NCI-H128 (cell line): ENCODE measurements around the gene CDC42EP3.
A peak's percentile ranks its signal among the peaks of the same experiment; 100 is the strongest.

ENCODE experiments used
- DNase-seq: peaks from one replicate; lab custom pipeline; 2025; ENCODE audit not compliant: unreplicated experiment; lab: John Stamatoyannopoulos, UW

The CDC42EP3 gene

DNA sequence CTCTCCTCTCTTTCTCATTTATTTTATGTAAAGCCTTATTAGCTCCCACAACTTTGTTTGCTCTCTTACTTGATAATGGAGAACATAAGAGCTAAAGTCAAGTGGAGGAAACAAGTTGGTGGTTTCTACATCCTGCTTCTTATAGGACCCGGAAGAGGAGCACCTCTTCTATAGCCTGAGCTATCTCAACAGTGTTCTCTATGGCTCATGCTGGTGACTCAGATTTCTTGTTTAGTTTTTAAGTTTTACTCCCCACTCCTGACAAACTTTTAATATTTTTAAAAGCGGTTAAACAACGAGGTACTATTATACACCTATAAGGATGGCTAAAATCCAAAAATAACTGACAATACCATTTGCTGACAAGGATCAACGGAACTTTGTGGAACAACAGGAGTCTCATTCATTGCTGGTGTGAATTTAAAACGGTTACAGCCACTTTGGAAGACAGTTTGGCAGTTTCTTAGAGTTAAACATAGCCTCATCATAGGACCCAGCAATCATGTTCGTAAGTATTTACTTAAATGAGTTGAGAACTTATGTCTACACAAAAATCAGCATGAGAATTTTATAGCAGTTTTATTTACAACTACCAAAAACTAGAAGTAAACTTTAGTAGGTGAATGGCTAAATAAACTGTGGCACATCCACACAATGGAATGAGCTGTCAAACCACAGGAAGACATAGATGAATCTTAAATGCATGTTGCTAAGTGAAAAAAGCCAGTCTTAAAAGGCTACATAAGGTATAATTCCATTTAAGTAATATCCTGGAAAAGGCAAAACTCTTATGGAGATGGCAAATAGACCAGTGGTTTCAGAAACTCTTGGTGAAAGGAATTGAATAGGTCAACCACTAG lies 12.7 kb upstream of the CDC42EP3 start:
- no peak for DNase-seq

GRCh38 chr2:37683241-37683640 lies 11.8 kb upstream of the CDC42EP3 start:
- DNase-seq, result no peak

DNA sequence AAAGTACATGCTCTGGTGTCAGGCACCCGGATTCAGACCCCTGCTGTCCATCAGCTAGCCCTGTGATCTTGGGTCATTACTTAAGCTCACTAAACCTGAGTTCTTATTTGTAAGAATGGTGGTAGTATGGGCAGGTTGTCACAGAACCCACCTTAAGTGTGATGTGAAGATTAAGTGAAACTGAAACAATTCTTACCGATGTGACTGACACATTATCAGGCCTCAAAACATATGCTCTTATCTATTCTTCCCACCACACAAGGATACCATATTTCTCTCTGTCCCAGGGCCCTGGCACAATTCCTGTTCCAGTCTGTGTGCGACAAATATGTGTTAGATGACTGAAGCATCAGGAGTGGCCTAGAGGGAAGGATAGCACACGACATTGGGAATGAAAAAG lies 11.0 kb upstream of the CDC42EP3 start:
- no peak for DNase-seq

DNA sequence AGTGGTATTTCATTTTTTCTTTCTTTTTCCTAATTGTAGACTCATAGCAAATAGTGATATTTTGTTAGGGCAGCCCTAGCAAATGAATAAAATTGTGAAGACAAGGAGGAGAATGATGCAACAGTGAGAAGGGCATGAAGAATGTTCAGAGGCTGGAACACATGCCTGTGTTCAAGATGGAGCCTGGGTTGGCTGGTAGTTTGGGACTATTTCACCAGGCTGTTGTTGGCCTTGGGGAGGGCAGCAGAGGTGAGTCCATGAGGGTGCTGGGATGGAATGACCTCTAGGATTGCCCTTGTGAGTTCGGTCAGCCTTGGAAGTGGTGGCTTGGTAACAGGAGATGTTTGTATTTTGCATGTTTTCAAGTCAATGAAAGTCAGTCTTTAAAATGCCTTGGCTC lies 10.1 kb upstream of the CDC42EP3 start:
- DNase-seq, result no peak

DNA sequence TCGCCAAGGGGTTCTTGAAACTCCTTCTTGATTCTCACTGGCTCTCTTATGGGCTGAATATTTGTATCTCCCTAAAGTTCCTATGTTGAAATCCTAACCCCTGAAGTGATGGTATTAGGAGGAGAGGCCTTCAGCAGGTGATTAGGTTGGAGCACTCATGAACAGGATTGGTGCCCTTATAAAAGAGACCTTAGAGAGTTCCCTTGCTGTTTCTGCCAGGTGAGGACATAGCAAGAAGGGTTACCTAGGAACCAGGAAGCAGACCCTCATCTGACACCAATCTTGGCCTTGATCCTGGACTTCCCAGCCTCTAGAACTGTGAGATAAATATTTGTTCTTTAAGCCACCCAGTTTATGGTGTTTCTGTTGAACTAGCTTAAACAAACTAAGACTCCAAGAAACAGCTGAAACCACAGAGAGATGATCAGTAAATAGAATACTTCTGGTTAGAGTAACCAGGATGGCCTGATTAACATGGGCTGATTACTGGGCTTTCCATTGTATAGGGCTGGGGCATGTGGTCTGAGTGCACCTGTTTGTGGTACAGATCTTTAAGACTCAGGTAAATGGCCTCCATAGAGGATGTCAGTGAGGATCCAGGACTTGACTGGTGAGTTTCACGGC lies 7.7 kb upstream of the CDC42EP3 start:
- DNase-seq, result no peak

DNA sequence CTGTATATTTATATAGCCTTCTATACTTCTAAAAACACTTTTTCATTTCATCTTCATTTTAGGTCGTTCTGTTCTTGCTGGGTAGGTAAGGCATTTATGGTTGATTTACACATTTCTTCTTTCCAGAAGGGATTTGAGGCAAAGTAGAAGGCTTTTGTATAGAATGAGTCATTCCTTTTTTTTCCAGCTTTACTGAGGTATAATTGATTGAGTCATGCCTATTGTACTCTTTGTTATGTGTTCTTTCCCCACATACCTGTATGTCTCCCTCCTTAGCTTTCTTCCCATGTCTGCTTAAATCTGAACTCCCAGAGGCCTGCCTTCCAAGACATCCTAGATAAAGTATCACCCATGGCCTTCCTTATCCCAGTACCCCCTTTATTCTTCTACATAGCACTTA lies 4.8 kb upstream of the CDC42EP3 start:
- DNase-seq, result no peak

GRCh38 chr2:37674946-37675345 lies 3.5 kb upstream of the CDC42EP3 start:
- no peak for DNase-seq

DNA sequence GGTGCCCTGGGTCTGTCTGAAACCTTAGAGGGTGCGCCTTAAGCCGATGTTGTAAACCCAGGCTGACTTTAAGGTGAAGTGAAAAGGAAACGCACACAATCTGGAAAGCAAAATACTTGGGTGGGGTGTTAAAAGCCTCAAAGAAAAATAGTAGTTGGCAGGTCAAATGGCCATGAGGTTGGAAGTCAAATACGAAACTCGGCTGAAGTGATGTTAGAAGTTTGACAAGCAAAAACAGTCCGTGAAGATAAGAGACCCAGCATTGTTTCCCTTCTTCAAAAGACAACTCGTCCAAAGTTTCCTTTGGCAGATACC lies 1.4 kb upstream of the CDC42EP3 start:
- DNase-seq, result no peak

GRCh38 chr2:37672104-37672869 lies 845 bp upstream of the CDC42EP3 start:
- peak; percentile 68 for DNase-seq

DNA sequence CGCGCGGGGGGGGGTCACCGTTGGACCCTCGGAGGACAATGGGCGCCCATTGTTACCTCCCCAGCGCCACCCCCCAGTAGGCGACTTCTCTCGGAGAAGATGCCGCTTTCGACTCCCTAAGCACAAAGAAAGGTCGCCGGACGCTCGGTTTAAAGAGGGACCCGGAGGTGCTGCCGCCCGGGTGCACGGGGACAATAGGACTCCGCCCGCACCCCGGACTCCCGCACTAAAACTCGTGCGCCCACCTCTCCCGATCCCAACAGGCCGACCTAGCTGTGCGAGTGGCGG lies 318 bp upstream of the CDC42EP3 start:
- no peak for DNase-seq

GRCh38 chr2:37670378-37671008 lies 949 bp downstream of the CDC42EP3 start:
- no peak for DNase-seq

- DNase-seq, result no peak
Measured at GRCh38 chr2:37669446-37669845, 2.0 kb downstream of the CDC42EP3 start.

- DNase-seq, result no peak
Measured at GRCh38 chr2:37667704-37668103, 3.7 kb downstream of the CDC42EP3 start.

DNA sequence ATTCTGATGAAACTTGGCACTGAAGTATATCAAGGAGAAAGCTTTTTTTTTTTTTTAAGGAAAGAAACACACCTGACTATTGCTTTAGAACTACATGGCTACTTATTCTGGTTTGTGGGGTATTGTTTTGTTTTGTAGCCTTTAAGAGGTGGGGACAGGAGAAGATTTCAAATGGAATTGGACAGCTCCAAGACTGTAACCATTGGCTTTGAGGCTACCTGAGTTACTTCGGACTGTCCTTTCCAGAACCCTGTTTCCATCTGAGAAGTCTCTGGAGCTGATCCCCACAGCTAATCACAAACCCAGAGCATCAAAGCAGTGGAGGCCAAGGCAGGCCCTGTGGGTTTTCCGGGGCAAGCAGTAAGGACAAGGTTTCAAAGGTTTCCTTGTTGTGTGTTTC lies 4.7 kb downstream of the CDC42EP3 start:
- no peak for DNase-seq

DNA sequence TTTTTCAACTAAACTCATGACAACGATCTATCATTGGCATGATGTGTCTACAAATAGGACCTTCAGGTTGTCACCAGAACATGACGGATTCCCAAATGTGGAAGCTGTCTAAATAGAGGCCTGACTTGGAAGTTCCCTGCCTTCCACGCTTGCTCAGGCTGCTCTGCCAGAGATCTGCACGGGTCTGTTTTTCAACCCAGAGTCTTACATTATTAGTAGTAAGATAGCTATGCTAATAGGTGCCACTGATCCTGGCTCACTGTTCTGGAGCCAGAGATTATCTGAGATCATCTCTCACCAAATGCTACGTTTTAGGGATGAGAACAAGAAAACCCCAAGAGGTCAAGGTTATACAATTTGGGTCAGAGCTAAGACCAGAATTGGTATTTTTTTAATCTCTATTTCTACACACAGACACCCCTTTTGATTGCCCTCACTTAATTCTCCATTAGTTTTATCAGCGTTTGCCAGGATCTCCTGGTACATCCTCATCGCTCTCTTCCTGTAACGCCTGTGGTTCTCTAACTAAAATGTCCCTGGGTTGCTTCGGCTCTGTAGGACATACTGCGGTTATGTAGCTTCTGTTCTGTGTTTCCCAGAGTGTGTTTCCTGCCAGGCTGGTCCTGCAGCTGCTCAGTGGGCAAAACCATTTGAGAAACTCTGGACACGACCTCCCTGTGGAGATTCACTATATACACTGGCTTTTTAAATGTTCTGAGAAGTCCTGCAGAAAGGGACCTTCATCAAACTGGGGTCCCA lies 5.7 kb downstream of the CDC42EP3 start:
- no peak for DNase-seq

- no peak for DNase-seq
Measured at GRCh38 chr2:37665043-37665442, 6.4 kb downstream of the CDC42EP3 start.

- DNase-seq, result no peak
Measured at GRCh38 chr2:37664231-37664643, 7.2 kb downstream of the CDC42EP3 start.

DNA sequence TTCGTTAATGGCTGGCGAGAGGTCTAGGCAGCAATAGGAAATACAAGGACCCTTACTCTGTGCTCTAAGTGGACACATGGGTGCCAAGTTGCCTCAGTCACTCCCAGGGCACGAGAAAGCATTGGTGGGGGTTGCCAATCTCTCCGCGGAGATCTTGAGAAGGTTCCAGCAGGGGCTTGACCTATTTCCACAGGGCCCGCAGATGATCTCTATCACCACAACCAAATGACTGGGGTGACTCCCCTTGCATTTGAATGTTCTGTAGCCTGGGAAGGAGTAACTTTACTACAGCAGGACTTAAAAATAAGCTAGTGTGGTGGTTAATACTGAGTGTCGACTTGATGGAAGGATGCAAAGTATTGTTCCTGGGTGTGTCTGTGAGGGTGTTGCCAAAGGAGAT lies 8.1 kb downstream of the CDC42EP3 start:
- no peak for DNase-seq

GRCh38 chr2:37659723-37660122 lies 11.7 kb downstream of the CDC42EP3 start:
- no peak for DNase-seq

- no peak for DNase-seq
Measured at GRCh38 chr2:37658682-37659081, 12.8 kb downstream of the CDC42EP3 start.

DNA sequence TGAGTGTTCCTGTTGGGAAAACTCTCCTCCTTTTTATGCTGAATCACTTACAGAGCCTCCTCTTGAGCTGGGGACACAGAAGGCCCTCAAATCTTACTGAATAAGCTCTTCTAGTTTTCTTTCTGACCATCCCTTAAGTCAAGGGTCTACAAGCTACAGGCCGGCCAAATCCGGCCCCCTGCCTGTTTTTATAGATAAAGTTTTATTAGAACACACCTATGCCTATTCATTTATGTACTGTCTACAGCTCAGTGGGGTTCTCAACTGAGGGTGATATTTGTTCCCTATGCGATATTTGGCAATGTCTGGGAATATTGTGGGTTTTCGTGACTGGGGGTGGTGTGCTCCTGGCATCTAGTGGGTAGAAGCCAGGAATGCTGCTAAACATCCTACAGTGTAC lies 14.0 kb downstream of the CDC42EP3 start:
- DNase-seq, result no peak
